ENCODE results near the gene AGT.
"Not testable (repeated sequence)": the region's sequence is repeated elsewhere in the genome, so short reads cannot be mapped to it uniquely, and the experiment has no call there.

DNA sequence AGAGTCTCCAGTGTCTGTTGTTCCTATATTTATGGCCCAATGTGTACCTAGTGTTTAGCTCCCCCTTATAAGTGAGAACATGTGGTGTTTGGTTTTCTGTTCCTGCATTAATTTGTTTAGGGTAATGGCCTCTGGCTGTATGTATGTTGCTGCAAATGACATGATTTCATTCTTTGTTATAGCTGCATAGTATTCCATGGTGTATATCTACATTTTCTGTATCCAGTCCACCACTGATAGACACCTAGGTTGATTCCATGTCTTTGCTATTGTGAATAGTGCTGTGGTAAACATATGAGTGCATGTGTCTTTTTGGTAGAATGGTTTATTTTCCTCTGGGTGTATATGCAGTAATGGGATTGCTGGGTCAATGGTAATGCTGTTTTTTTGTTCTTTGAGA is 15.0 kb downstream of the AGT start:
- TF ChIP-seq, protein P1, sequence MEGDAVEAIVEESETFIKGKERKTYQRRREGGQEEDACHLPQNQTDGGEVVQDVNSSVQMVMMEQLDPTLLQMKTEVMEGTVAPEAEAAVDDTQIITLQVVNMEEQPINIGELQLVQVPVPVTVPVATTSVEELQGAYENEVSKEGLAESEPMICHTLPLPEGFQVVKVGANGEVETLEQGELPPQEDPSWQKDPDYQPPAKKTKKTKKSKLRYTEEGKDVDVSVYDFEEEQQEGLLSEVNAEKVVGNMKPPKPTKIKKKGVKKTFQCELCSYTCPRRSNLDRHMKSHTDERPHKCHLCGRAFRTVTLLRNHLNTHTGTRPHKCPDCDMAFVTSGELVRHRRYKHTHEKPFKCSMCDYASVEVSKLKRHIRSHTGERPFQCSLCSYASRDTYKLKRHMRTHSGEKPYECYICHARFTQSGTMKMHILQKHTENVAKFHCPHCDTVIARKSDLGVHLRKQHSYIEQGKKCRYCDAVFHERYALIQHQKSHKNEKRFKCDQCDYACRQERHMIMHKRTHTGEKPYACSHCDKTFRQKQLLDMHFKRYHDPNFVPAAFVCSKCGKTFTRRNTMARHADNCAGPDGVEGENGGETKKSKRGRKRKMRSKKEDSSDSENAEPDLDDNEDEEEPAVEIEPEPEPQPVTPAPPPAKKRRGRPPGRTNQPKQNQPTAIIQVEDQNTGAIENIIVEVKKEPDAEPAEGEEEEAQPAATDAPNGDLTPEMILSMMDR (IDR thresholded peaks at IDR 0.05), result not testable (repeated sequence)
- TF ChIP-seq POLR2A, POLR2AphosphoS5 (IDR thresholded peaks at IDR 0.05): not testable (repeated sequence)
